K562 (cell line): ENCODE measurements around the gene SGSH. TPM values are rescaled to one million over a fixed set of nuclear protein-coding genes. Genes with fewer than 3 reads are reported as not detected.

Experiments used
- ATAC-seq: fragments of 200-7000 bp; cut with Tn5 transposase; 3 replicates; pipeline ENCODE4 v1.9.1; 2020; ENCODE audit warnings: moderate library complexity
- BruUV-seq: library from RNA; stranded (reverse); fragments of 400-500 nt; replicated peaks from 2 replicates; lab custom pipeline; 2021; lab: Mats Ljungman, UMichigan
- CTCF ChIA-PET: fragments of 300-600 bp; formaldehyde crosslinking; extraction: SDS; loops from one replicate; lab custom pipeline; 2021; ENCODE audit warnings: low intra/inter-chr PET ratio; lab: Yijun Ruan, JAX
- POLR2A ChIA-PET: fragments of 300-600, 350-650 bp; sonication (Branson Sonifier 250); formaldehyde crosslinking; extraction: SDS; loops from one replicate; lab custom pipeline; 2021; ENCODE audit warnings: antibody characterized with exemption, inconsistent platforms; lab: Yijun Ruan, JAX
- DNase-seq, 4 experiments: peaks; one replicate each; pipeline versions ENCODE4 v3.0.0 to v3.0.0-alpha.2; 2011 to 2018; ENCODE audit warnings: low spot score in 3 of 4, mixed read lengths in 3 of 4; ENCODE audit errors: extremely low read depth in 1 of 4
- FAIRE-seq: peaks from 2 replicates; lab custom pipeline; 2011; peaks lifted over from hg19 to GRCh38; lab: Jason Lieb, UNC
- H2AFZ ChIP-seq: 2 replicates; pipeline ENCODE4 v1.6.0; 2011; ENCODE audit warnings: low read depth, low read length, control low read depth, inconsistent platforms
- H3K27ac ChIP-seq: fragments of 200-600 bp; 3 replicates; pipeline ENCODE4 v1.8.0; 2011; ENCODE audit warnings: low read depth, mild to moderate bottlenecking, control low read depth, inconsistent platforms, low read length, moderate library complexity, mixed read lengths; ENCODE audit errors: extremely low read depth
- H3K27me3 ChIP-seq, 2 experiments: fragments of 300-600 bp in 1 of 2; 2 replicates in 1 of 2; 3 replicates in 1 of 2; pipeline versions ENCODE4 v1.6.0 to v1.8.0; 2011; ENCODE audit warnings: inconsistent platforms in 2 of 2, low read length in 2 of 2, mild to moderate bottlenecking in 1 of 2, mixed read lengths in 1 of 2, moderate library complexity in 1 of 2; ENCODE audit not compliant: control insufficient read depth in 2 of 2, insufficient read depth in 2 of 2
- H3K36me3 ChIP-seq: fragments of 300-600 bp; 3 replicates; pipeline ENCODE4 v1.8.0; 2011; ENCODE audit warnings: mild to moderate bottlenecking, low read length, inconsistent platforms; ENCODE audit not compliant: control insufficient read depth, insufficient read depth
- H3K4me1 ChIP-seq, 2 experiments: fragments of 200-600 bp in 1 of 2; replicated peaks in 1 of 2; 2 replicates in 1 of 2; 3 replicates in 1 of 2; pipeline versions ENCODE4 v1.5.1 to v1.8.0; 2011; ENCODE audit warnings: inconsistent platforms in 2 of 2, low read length in 2 of 2, mild to moderate bottlenecking in 1 of 2, mixed read lengths in 1 of 2, moderate library complexity in 1 of 2; ENCODE audit not compliant: control insufficient read depth in 2 of 2, insufficient read depth in 2 of 2
- H3K4me2 ChIP-seq: 2 replicates; pipeline ENCODE4 v1.6.1; 2011; ENCODE audit warnings: low read length, control low read depth, inconsistent platforms, mixed read lengths; ENCODE audit not compliant: insufficient read depth
- H3K4me3 ChIP-seq: fragments of 200-600 bp; sonication (generic), shearing (Covaris generic); 2 replicates; pipeline ENCODE4 v1.5.1; 2016; ENCODE audit warnings: control low read depth, inconsistent platforms
- H3K79me2 ChIP-seq: fragments of 200-600 bp; 3 replicates; pipeline ENCODE4 v1.8.0; 2011; ENCODE audit warnings: low read length, inconsistent platforms; ENCODE audit not compliant: control insufficient read depth, insufficient read depth
- H3K9ac ChIP-seq, 2 experiments: 2 replicates each; pipeline versions ENCODE4 v1.6.0 to v1.6.1; 2011; ENCODE audit warnings: low read depth in 2 of 2, low read length in 2 of 2, control low read depth in 1 of 2, inconsistent platforms in 1 of 2, mild to moderate bottlenecking in 1 of 2, mixed read lengths in 1 of 2; ENCODE audit not compliant: insufficient read depth in 1 of 2
- H3K9me1 ChIP-seq: one replicate; pipeline ENCODE4 v1.6.0; 2011; ENCODE audit warnings: inconsistent platforms, mild to moderate bottlenecking, low read length, moderate library complexity; ENCODE audit not compliant: control insufficient read depth, insufficient read depth
- H3K9me3 ChIP-seq: replicated peaks from 2 replicates; pipeline ENCODE4 v1.5.1; 2011; ENCODE audit warnings: low read depth, low read length, inconsistent platforms; ENCODE audit not compliant: control insufficient read depth, insufficient read depth
- H4K20me1 ChIP-seq: replicated peaks from 2 replicates; pipeline ENCODE4 v1.6.1; 2011; ENCODE audit warnings: low read length, inconsistent platforms, mixed read lengths; ENCODE audit not compliant: control insufficient read depth, insufficient read depth
- DMBX1 ChIP-seq: fragments of 250-450 bp; sonication (Bioruptor Pico); IDR thresholded peaks from 2 replicates; pipeline ENCODE4 v1.8.0; 2022; ENCODE audit warnings: inconsistent platforms, mild to moderate bottlenecking, moderate library complexity, borderline replicate concordance
- FIP1L1 ChIP-seq: fragments of 200-400 bp; formaldehyde crosslinking; IDR thresholded peaks from 2 replicates; pipeline ENCODE4 v1.6.1; 2018; ENCODE audit warnings: mild to moderate bottlenecking, low read depth, low read length; ENCODE audit not compliant: poor library complexity, severe bottlenecking
- MEF2A ChIP-seq: IDR thresholded peaks from 2 replicates; pipeline ENCODE4 v1.6.1; 2011; ENCODE audit warnings: low read depth, mild to moderate bottlenecking, low read length, moderate library complexity; ENCODE audit not compliant: control insufficient read depth
- YBX1 ChIP-seq: fragments of 450-650 bp; IDR thresholded peaks from 2 replicates; pipeline ENCODE4 v1.7.1; 2016; ENCODE audit warnings: mild to moderate bottlenecking
- ZNF707 ChIP-seq: fragments of 250-450 bp; sonication (Bioruptor Pico); conservative IDR thresholded peaks from 2 replicates; pipeline ENCODE4 v1.8.0; 2022; ENCODE audit warnings: inconsistent platforms, mild to moderate bottlenecking, moderate library complexity
- ZNF785 ChIP-seq: fragments of 250-450 bp; sonication (Bioruptor Pico); IDR thresholded peaks from 2 replicates; pipeline ENCODE4 v1.4.0; 2020; ENCODE audit warnings: mild to moderate bottlenecking
- WGBS: fragments of 100-300 bp; shearing (Covaris generic); methylation state at CpG from one replicate; pipeline ENCODE4 v1.1.6; 2016; ENCODE audit warnings: low coverage, mixed read lengths; ENCODE audit not compliant: insufficient coverage; ENCODE audit errors: missing lambda C conversion rate; 5-methylcytosine and 5-hydroxymethylcytosine counted together
- in situ Hi-C: fragments of 300-500 bp; cut with MboI; formaldehyde crosslinking; loops from 4 replicates; pipeline ENCODE4 v1.15.0; 2018; ENCODE audit warnings: inconsistent platforms, mixed read lengths
- intact Hi-C: fragments of 100-400 bp; cut with micrococcal nuclease; formaldehyde crosslinking; loops from 2 replicates; pipeline ENCODE4 v1.14.2; 2022
- polyA plus RNA-seq, 8 experiments: library from polyadenylated mRNA; depleted of rRNA in 4 of 8; stranded (reverse) in 5 of 8; unstranded in 3 of 8; fragments of >200 nt; fragmentation: Nextera tagmentation in 2 of 8; fragmentation: Illumina TruSeq in 1 of 8; extraction: Ambion mirVana in 2 of 8; extraction: Trizol in 1 of 8; gene quantifications; 2 replicates each; pipeline versions ENCODE4 v1.2.1 to v1.2.3, GENCODE V29; 2011 to 2014; ENCODE audit warnings: inconsistent platforms in 1 of 8, missing spikeins in 1 of 8
- total RNA-seq, 7 experiments: library from RNA; depleted of rRNA in 6 of 7; stranded (reverse); fragments of >200 nt in 6 of 7; fragmentation: Illumina TruSeq in 2 of 7; extraction: Trizol in 2 of 7; gene quantifications; 2 replicates each; pipeline versions ENCODE4 v1.2.1 to v1.2.3, GENCODE V29; 2011 to 2021; ENCODE audit warnings: low replicate concordance in 1 of 7
- TF ChIP-seq, protein P1 (sequence below), 2 experiments: IDR thresholded peaks; 2 replicates each; pipeline ENCODE4 v1.6.1; 2011; ENCODE audit warnings: borderline replicate concordance in 1 of 2, control low read depth in 1 of 2, low read depth in 1 of 2, low read length in 1 of 2, mild to moderate bottlenecking in 1 of 2, mixed read lengths in 1 of 2, moderate library complexity in 1 of 2; ENCODE audit not compliant: insufficient read depth in 1 of 2, insufficient read length in 1 of 2, poor library complexity in 1 of 2, severe bottlenecking in 1 of 2; ENCODE audit errors: extremely low read depth in 1 of 2

Gene SGSH
- total and polyA plus RNA-seq, 9 of the 15 experiments (the other 6 are each of a cell fraction or from before 2014, with no cell fraction given), result 0.25 to 15.7 (median 4.9) TPM

- Histone ChIP-seq H3K9me1 (no peaks in the 10 kb centered on the region), H3K9ac (peak overlapping the region in 1 of 2 experiments; percentile 35; a peak in 1 of 4 replicates), H3K4me3 (no peak overlapping the region), H3K27me3 (no peaks in the 10 kb centered on the region), H3K36me3 (no peaks in the 10 kb centered on the region), H3K9me3 (no peaks in the 10 kb centered on the region), H3K4me2 (no peak overlapping the region), H3K79me2 (no peaks in the 10 kb centered on the region), H2AFZ (no peak overlapping the region), H4K20me1 (no peaks in the 10 kb centered on the region), H3K27ac (no peak overlapping the region), H3K4me1 (peaks cover 1 to 56% of the 10 kb centered on the region in 2 experiments; a peak in 3 of 5 replicates)
- ChIA-PET CTCF (no interaction called here), POLR2A (interaction anchor here (0.5 to 0.6 kb wide), 2 partner anchors 64 to 642 kb away, joined by 3 read pairs; no protein-coding TSS in a partner anchor)
- TF ChIP-seq, protein P1, sequence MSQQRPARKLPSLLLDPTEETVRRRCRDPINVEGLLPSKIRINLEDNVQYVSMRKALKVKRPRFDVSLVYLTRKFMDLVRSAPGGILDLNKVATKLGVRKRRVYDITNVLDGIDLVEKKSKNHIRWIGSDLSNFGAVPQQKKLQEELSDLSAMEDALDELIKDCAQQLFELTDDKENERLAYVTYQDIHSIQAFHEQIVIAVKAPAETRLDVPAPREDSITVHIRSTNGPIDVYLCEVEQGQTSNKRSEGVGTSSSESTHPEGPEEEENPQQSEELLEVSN (IDR thresholded peaks at IDR 0.05; ENCODE audit: borderline replicate concordance in 1 of 2, extremely low read depth in 1 of 2, insufficient read depth in 1 of 2, insufficient read length in 1 of 2, low read depth in 1 of 2, low read length in 1 of 2, poor library complexity in 1 of 2, severe bottlenecking in 1 of 2), result no peak
- no peak for TF ChIP-seq ZNF785 (CRISPR knock-in tag)
- no peak for TF ChIP-seq MEF2A
- no peak for TF ChIP-seq ZNF707 (CRISPR knock-in tag)
- no peak for TF ChIP-seq YBX1
- TF ChIP-seq FIP1L1, result no peak
- TF ChIP-seq DMBX1, result no peak
- in situ Hi-C loops (no loop called here), intact Hi-C loops (no loop called here)
- FAIRE-seq (no peak), ATAC-seq (no peak), DNase-seq (peak in 1 of 4 experiments; percentile 8)
- WGBS, result 89% methylated on average over 18 of the region's 23 CpGs
- no TSS peak for BruUV-seq
These were observed 28.1 kb upstream of the SGSH start for GRCh38 chr17:80248001-80248893.
